DND-41 (cell line): ENCODE measurements around the gene RAB26.
A peak's percentile ranks its signal among the peaks of the same experiment; 100 is the strongest.

Experiments used
- ATAC-seq: fragments of 200-7000 bp; cut with Tn5 transposase; 3 replicates; pipeline ENCODE4 v1.9.1; 2021; ENCODE audit warnings: low read depth; ENCODE audit not compliant: insufficient read depth
- DNase-seq: peaks from one replicate; pipeline ENCODE4 v3.0.0-alpha.2; 2020
- H2AFZ ChIP-seq: 2 replicates; pipeline ENCODE4 v1.6.0; 2012; ENCODE audit warnings: low read depth, low read length
- H3K27ac ChIP-seq: 2 replicates; pipeline ENCODE4 v1.5.1; 2012; ENCODE audit warnings: low read length, inconsistent platforms
- H3K27me3 ChIP-seq: fragments of 200-600 bp; sonication (generic); 2 replicates; pipeline ENCODE4 v1.6.0; 2012; ENCODE audit warnings: low read length, mild to moderate bottlenecking, inconsistent platforms; ENCODE audit not compliant: insufficient read depth, poor library complexity
- H3K36me3 ChIP-seq: 2 replicates; pipeline ENCODE4 v1.5.1; 2012; ENCODE audit warnings: low read length, inconsistent platforms; ENCODE audit not compliant: insufficient read depth
- H3K4me1 ChIP-seq: 2 replicates; pipeline ENCODE4 v1.5.1; 2012; ENCODE audit warnings: mild to moderate bottlenecking, low read length; ENCODE audit not compliant: insufficient read depth
- H3K4me2 ChIP-seq: 2 replicates; pipeline ENCODE4 v1.6.0; 2012; ENCODE audit warnings: mild to moderate bottlenecking, moderate library complexity, low read length, inconsistent platforms; ENCODE audit not compliant: insufficient read depth
- H3K4me3 ChIP-seq, 2 experiments: fragments of 200-600 bp in 1 of 2; shearing (Covaris generic) in 1 of 2; 2 replicates each; pipeline ENCODE4 v1.5.1; 2012 to 2016; ENCODE audit warnings: inconsistent platforms in 2 of 2, low read length in 2 of 2, mild to moderate bottlenecking in 2 of 2, low read depth in 1 of 2, moderate library complexity in 1 of 2
- H3K79me2 ChIP-seq: 2 replicates; pipeline ENCODE4 v1.6.0; 2012; ENCODE audit warnings: low read length, inconsistent platforms; ENCODE audit not compliant: insufficient read depth
- H3K9ac ChIP-seq: 2 replicates; pipeline ENCODE4 v1.6.0; 2012; ENCODE audit warnings: low read depth, mild to moderate bottlenecking, inconsistent platforms, low read length, moderate library complexity
- H3K9me3 ChIP-seq: 2 replicates; pipeline ENCODE4 v1.5.1; 2012; ENCODE audit warnings: low read length, moderate library complexity, mild to moderate bottlenecking, inconsistent platforms; ENCODE audit not compliant: insufficient read depth, severe bottlenecking
- H4K20me1 ChIP-seq: 2 replicates; pipeline ENCODE4 v1.6.0; 2012; ENCODE audit warnings: low read length; ENCODE audit not compliant: insufficient read depth
- EZH2 ChIP-seq: IDR thresholded peaks from 3 replicates; pipeline ENCODE4 v1.6.1; 2012; ENCODE audit warnings: borderline replicate concordance, low read depth, mild to moderate bottlenecking, moderate library complexity, low read length, inconsistent platforms; ENCODE audit not compliant: severe bottlenecking
- TF ChIP-seq, protein P1 (sequence below): IDR thresholded peaks from 2 replicates; pipeline ENCODE4 v1.5.1; 2012; ENCODE audit warnings: borderline replicate concordance, low read length, moderate library complexity, mild to moderate bottlenecking; ENCODE audit not compliant: poor library complexity, severe bottlenecking; ENCODE audit errors: extremely low read depth

The RAB26 gene

DNA sequence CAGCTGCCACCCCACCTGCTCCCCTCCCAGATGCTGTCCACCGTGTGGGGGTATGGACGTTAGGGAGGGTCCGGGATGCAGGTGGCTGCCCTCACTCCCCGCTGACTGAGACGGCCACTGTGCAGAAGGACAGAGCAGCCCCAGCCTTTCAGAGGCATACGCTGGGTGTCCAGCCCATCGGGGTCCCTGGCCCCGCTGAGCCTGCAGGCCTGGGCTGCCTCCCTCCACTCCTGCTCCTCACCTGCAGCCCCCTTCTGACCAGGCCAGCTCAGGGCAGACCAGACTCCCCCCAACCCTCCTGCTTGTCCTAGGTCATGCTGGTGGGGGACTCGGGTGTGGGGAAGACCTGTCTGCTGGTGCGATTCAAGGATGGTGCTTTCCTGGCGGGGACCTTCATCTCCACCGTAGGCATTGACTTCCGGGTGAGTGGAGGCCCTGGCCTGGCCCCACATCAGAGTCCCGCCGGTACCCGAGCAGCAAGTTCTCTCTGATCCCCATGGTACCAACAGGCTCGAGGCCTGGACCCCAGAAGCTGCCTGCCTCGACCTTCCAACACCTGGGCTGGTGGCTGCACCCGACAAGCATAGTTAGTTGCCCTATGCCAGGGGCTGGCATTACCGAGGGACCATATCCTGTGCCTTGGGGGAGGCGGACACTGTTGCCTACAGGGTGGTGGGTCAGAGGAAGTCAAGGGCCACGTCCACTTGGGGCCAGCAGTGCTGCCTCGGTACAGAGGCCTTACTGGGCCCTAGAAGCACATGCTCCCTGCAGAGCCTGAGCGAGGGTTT, 1.4 kb downstream of the RAB26 start:
- Histone ChIP-seq H3K4me2 (peak overlapping the region; percentile 58), H3K79me2 (peaks cover 29% of the 10 kb centered on the region), H3K36me3 (peaks cover 29% of the 10 kb centered on the region), H2AFZ (no peak overlapping the region), H3K4me1 (peaks cover 44% of the 10 kb centered on the region), H4K20me1 (peaks cover 71% of the 10 kb centered on the region), H3K27ac (no peak overlapping the region), H3K4me3 (peak overlapping the region in 1 of 2 experiments; percentile 46; a peak in 1 of 4 replicates), H3K9ac (no peak overlapping the region; the same call in none of the 2 replicates), H3K27me3 (no peaks in the 10 kb centered on the region), H3K9me3 (no peaks in the 10 kb centered on the region)
- ATAC-seq (no peak), DNase-seq (no peak)
- TF ChIP-seq, protein P1, sequence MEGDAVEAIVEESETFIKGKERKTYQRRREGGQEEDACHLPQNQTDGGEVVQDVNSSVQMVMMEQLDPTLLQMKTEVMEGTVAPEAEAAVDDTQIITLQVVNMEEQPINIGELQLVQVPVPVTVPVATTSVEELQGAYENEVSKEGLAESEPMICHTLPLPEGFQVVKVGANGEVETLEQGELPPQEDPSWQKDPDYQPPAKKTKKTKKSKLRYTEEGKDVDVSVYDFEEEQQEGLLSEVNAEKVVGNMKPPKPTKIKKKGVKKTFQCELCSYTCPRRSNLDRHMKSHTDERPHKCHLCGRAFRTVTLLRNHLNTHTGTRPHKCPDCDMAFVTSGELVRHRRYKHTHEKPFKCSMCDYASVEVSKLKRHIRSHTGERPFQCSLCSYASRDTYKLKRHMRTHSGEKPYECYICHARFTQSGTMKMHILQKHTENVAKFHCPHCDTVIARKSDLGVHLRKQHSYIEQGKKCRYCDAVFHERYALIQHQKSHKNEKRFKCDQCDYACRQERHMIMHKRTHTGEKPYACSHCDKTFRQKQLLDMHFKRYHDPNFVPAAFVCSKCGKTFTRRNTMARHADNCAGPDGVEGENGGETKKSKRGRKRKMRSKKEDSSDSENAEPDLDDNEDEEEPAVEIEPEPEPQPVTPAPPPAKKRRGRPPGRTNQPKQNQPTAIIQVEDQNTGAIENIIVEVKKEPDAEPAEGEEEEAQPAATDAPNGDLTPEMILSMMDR: no peak
- TF ChIP-seq EZH2: no peak

DNA sequence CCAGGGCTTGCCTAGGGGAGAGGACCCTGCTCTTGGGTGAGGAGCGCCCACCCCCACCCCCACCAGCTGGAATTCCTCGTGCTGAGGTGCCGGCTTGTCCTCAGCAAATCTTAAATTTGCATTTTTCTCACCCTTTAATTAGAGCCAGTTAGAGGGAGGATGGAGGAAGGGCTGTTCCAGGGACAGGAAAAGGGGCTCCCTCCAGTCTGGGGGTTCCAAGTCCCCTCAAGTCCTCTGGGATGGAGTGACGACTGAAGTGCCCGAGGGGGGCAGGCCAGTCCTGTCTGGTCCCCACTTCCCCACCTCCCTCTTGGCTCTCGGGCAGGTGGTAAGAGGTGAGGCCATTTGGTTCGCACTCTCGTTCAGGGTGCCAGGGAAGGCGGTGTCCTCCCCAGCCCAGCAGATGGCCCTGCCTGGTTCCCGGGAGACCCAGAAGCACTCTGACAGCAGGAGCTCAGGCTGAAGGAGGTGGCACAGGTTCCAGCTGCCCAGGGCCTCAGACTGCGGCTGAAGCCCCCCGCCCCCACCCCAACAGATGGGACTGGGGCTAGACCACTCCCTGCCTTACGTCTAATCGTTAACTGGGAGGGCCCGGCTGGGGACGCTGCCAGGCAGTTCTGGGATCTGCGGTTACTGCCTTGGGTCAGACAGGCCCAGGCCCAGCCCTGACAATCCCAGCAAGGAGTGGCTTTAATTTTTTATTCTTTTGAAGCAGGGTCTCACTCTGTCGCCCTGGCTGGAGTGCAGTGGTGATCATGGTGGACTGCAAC, 2.2 kb downstream of the RAB26 start:
- H3K4me3 ChIP-seq: no peak overlapping the region
- H3K36me3 ChIP-seq: peaks cover 32% of the 10 kb centered on the region
- H3K4me1 ChIP-seq: peaks cover 44% of the 10 kb centered on the region
- H3K27ac ChIP-seq: no peak overlapping the region
- 0 out of 2 replicates have a peak overlapping the region, but pooled peaks have one; percentile 58 for H3K4me2 ChIP-seq
- H3K9ac ChIP-seq: no peak overlapping the region; the same call in 1 of the 2 replicates
- peaks cover 74% of the 10 kb centered on the region for H4K20me1 ChIP-seq
- TF ChIP-seq, protein P1: no peak
- TF ChIP-seq EZH2: no peak
- no peak for DNase-seq
- peaks cover 32% of the 10 kb centered on the region for H3K79me2 ChIP-seq
- H3K27me3 ChIP-seq: no peaks in the 10 kb centered on the region
- H3K9me3 ChIP-seq: no peaks in the 10 kb centered on the region
- no peak overlapping the region for H2AFZ ChIP-seq
- no peak for ATAC-seq

DNA sequence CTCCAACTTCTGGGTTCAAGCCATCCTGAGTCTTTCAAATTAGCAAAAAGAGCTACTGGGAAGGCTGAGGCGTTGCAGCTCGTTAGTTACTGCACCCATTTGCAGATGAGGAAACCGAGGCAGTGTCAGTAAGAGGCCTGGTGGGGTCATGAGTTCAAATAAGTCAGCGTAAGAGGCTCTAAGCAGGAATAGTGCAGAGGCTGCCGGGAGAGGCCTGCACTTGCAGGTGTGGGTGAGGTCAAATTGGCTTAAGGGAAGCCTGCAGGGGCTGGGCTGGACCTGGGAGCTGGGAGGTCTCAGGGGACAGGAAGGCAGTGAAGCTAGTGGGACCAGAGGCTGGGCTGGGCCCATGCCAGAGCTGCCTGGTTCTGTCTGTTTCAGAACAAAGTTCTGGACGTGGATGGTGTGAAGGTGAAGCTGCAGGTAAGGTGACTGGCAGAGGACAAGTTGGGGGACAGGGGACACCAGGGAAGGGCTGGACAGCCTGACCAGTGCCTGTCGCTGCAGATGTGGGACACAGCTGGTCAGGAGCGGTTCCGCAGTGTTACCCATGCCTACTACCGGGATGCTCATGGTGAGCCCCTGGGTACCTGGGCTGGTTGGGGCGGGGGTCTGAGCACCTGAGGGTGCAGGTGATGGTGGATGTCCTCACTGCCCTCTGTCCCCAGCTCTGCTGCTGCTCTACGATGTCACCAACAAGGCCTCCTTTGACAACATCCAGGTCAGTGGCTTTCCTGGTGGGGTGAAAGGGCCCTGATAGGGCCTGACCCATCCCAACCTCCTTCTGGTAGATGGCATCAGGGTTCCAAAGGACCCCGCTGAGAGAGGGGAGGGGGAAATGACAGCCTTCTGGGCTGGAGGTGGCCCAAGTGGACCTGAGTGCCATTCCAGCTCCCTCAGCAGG, 3.0 kb downstream of the RAB26 start:
- Histone ChIP-seq H3K9me3 (no peaks in the 10 kb centered on the region), H3K9ac (no peak overlapping the region), H4K20me1 (peaks cover 78% of the 10 kb centered on the region), H2AFZ (no peak overlapping the region), H3K4me2 (no peak overlapping the region), H3K4me3 (no peak overlapping the region), H3K4me1 (peaks cover 45% of the 10 kb centered on the region), H3K79me2 (peaks cover 39% of the 10 kb centered on the region), H3K27ac (no peak overlapping the region), H3K36me3 (peaks cover 32% of the 10 kb centered on the region), H3K27me3 (no peaks in the 10 kb centered on the region)
- DNase-seq (no peak), ATAC-seq (no peak)
- TF ChIP-seq EZH2: no peak
- TF ChIP-seq, protein P1: no peak
